SK-MEL-5 (cell line): ENCODE results near the gene DNAJC12. TPM values are rescaled to one million over a fixed set of nuclear protein-coding genes. Genes with fewer than 3 reads are reported as not detected.
"Not testable (repeated sequence)": the region's sequence is repeated elsewhere in the genome, so short reads cannot be mapped to it uniquely, and the experiment has no call there.

Experiments
- DNase-seq: peaks from one replicate; pipeline ENCODE4 v3.0.0-alpha.2; 2016; ENCODE audit warnings: low read depth, low spot score
- in situ Hi-C: cut with HindIII; loops from 2 replicates; pipeline ENCODE4 v1.10.0; 2016; ENCODE audit warnings: low sequenced_read_pairs, high pct_unique_total_duplicates, low pct_unique_long_range_greater_than_20kb
- polyA plus RNA-seq, 2 experiments: library from polyadenylated mRNA; depleted of rRNA; stranded (reverse); fragments of >200 nt; gene quantifications; 2 replicates each; pipeline ENCODE4 v1.2.3, GENCODE V29; 2015
- total RNA-seq: library from RNA; depleted of rRNA; stranded (reverse); fragments of >200 nt; shearing (Covaris generic); gene quantifications from 2 replicates; pipeline ENCODE4 v1.2.3, GENCODE V29; 2014; rRNA removed

DNAJC12 gene
- total RNA-seq: 37.1 and 42.8 TPM in 2 replicates
- polyA plus RNA-seq (2015; cell fraction: cytosol; rRNA removed): 21.2 and 24.0 TPM in 2 replicates
- 3.9 and 10.8 TPM in 2 replicates for polyA plus RNA-seq (2015; cell fraction: nucleus; rRNA removed)

- peak; percentile 84 for DNase-seq
- in situ Hi-C loops: no loop called here
These were observed at the start of gene DNAJC12 for GRCh38 chr10:67837541-67838314. Gene DNAJC12 (minus strand): TSS chr10:67838188. CDS start chr10:67838011, 177 bp downstream.

GRCh38 chr10:67884842-67885670 lies 47.1 kb upstream of the DNAJC12 start:
- in situ Hi-C loops: no loop called here
- peak; percentile 69 for DNase-seq

GRCh38 chr10:67884313-67884841 lies 46.4 kb upstream of the DNAJC12 start, which contains the start of gene SIRT1:
Gene SIRT1 (plus strand): TSS chr10:67884656. CDS start chr10:67884722, 66 bp downstream.
- in situ Hi-C loops: no loop called here
- peak; percentile 86 for DNase-seq

- in situ Hi-C loops: no loop called here
- no peak for DNase-seq
These were observed 45.8 kb upstream of the DNAJC12 start for GRCh38 chr10:67883710-67884312.

- in situ Hi-C loops: no loop called here
- no peak for DNase-seq
These were observed 40.1 kb upstream of the DNAJC12 start for GRCh38 chr10:67878133-67878532.

GRCh38 chr10:67877421-67877820 lies 39.4 kb upstream of the DNAJC12 start:
- in situ Hi-C loops, DNase-seq: not testable (repeated sequence)

GRCh38 chr10:67875340-67876238 lies 37.6 kb upstream of the DNAJC12 start:
- no peak for DNase-seq
- in situ Hi-C loops: no loop called here

GRCh38 chr10:67869996-67870395 lies 32.0 kb upstream of the DNAJC12 start:
- DNase-seq: no peak
- in situ Hi-C loops: no loop called here

- in situ Hi-C loops: no loop called here
- DNase-seq: no peak
These were observed 30.1 kb upstream of the DNAJC12 start for GRCh38 chr10:67868132-67868531.

- in situ Hi-C loops: no loop called here
- no peak for DNase-seq
These were observed 26.8 kb upstream of the DNAJC12 start for GRCh38 chr10:67864607-67865371.

- DNase-seq: no peak
- in situ Hi-C loops: no loop called here
These were observed 25.1 kb upstream of the DNAJC12 start for GRCh38 chr10:67863094-67863493.

- in situ Hi-C loops: no loop called here
These were observed 23.9 kb upstream of the DNAJC12 start for GRCh38 chr10:67861750-67862432.

GRCh38 chr10:67858971-67859370 lies 21.0 kb upstream of the DNAJC12 start:
- in situ Hi-C loops: no loop called here
- no peak for DNase-seq

More at GRCh38 chr10:67861750-67862432, 23.9 kb upstream of the DNAJC12 start:
- DNase-seq: no peak

- DNase-seq: no peak
- in situ Hi-C loops: no loop called here
These were observed 15.5 kb upstream of the DNAJC12 start for GRCh38 chr10:67853512-67853911.

GRCh38 chr10:67852761-67853160 lies 14.8 kb upstream of the DNAJC12 start:
- in situ Hi-C loops: no loop called here
- no peak for DNase-seq

GRCh38 chr10:67851186-67851585 lies 13.2 kb upstream of the DNAJC12 start:
- DNase-seq: no peak
- in situ Hi-C loops: no loop called here
